ENCODE data around the gene TNFRSF4. TPM values are rescaled to one million over a fixed set of nuclear protein-coding genes. Genes with fewer than 3 reads are reported as not detected.

Gene TNFRSF4
- total RNA-seq, 1 donor from 2014 or later = 441 TPM

GRCh38 chr1:1226566-1227362 is 12.8 kb upstream of the TNFRSF4 start:
- no peak overlapping the region for H3K27ac Mint-ChIP-seq
- H3K27me3 Mint-ChIP-seq (ENCODE audit: low read depth) = no peaks in the 10 kb centered on the region
- H3K4me3 Mint-ChIP-seq (ENCODE audit: low read depth) = no peak overlapping the region
- peaks cover 65% of the 10 kb centered on the region for H3K36me3 Mint-ChIP-seq (ENCODE audit: low read depth)
- no peak for DNase-seq (ENCODE audit: low spot score)
- no peaks in the 10 kb centered on the region for H3K9me3 Mint-ChIP-seq
- intact Hi-C loops (cut with micrococcal nuclease) = no loop called here
- peaks cover 18% of the 10 kb centered on the region for H3K4me1 Mint-ChIP-seq (ENCODE audit: low read depth)

- Mint-ChIP-seq H3K4me3 (ENCODE audit: low read depth) (no peak overlapping the region), H3K27me3 (ENCODE audit: low read depth) (no peaks in the 10 kb centered on the region), H3K4me1 (ENCODE audit: low read depth) (peaks cover 18% of the 10 kb centered on the region), H3K9me3 (no peaks in the 10 kb centered on the region), H3K36me3 (ENCODE audit: low read depth) (peaks cover 69% of the 10 kb centered on the region), H3K27ac (no peak overlapping the region)
- DNase-seq (ENCODE audit: low spot score) = no peak
- intact Hi-C loops (cut with micrococcal nuclease) = no loop called here
Measured at GRCh38 chr1:1225913-1226312, 12.0 kb upstream of the TNFRSF4 start.

- H3K27me3 Mint-ChIP-seq (ENCODE audit: low read depth) = no peaks in the 10 kb centered on the region
- peaks cover 14% of the 10 kb centered on the region for H3K4me1 Mint-ChIP-seq (ENCODE audit: low read depth)
- no peak overlapping the region for H3K27ac Mint-ChIP-seq
- no peaks in the 10 kb centered on the region for H3K9me3 Mint-ChIP-seq
- H3K4me3 Mint-ChIP-seq (ENCODE audit: low read depth) = no peak overlapping the region
- peaks cover 70% of the 10 kb centered on the region for H3K36me3 Mint-ChIP-seq (ENCODE audit: low read depth)
- intact Hi-C loops (cut with micrococcal nuclease) = no loop called here
- DNase-seq (ENCODE audit: low spot score) = no peak
Measured at GRCh38 chr1:1225238-1225845, 11.4 kb upstream of the TNFRSF4 start.

- Mint-ChIP-seq H3K27ac (no peak overlapping the region), H3K27me3 (ENCODE audit: low read depth) (no peaks in the 10 kb centered on the region), H3K36me3 (ENCODE audit: low read depth) (peaks cover 68% of the 10 kb centered on the region), H3K4me3 (ENCODE audit: low read depth) (no peak overlapping the region), H3K4me1 (ENCODE audit: low read depth) (peaks cover 10% of the 10 kb centered on the region), H3K9me3 (no peaks in the 10 kb centered on the region)
- intact Hi-C loops (cut with micrococcal nuclease) = no loop called here
- DNase-seq (ENCODE audit: low spot score) = no peak
Measured at GRCh38 chr1:1223891-1224290, 9.9 kb upstream of the TNFRSF4 start.

- Mint-ChIP-seq H3K4me3 (ENCODE audit: low read depth) (no peak overlapping the region), H3K27ac (no peak overlapping the region), H3K36me3 (ENCODE audit: low read depth) (peaks cover 68% of the 10 kb centered on the region), H3K27me3 (ENCODE audit: low read depth) (no peaks in the 10 kb centered on the region), H3K9me3 (no peaks in the 10 kb centered on the region), H3K4me1 (ENCODE audit: low read depth) (peaks cover 11% of the 10 kb centered on the region)
- intact Hi-C loops (cut with micrococcal nuclease) = no loop called here
- DNase-seq (ENCODE audit: low spot score) = no peak
Measured at GRCh38 chr1:1223321-1223720, 9.4 kb upstream of the TNFRSF4 start.

GRCh38 chr1:1222575-1223225 is 8.7 kb upstream of the TNFRSF4 start:
- Mint-ChIP-seq H3K9me3 (no peaks in the 10 kb centered on the region), H3K36me3 (ENCODE audit: low read depth) (peaks cover 74% of the 10 kb centered on the region), H3K27me3 (ENCODE audit: low read depth) (no peaks in the 10 kb centered on the region), H3K4me3 (ENCODE audit: low read depth) (no peak overlapping the region), H3K27ac (no peak overlapping the region), H3K4me1 (ENCODE audit: low read depth) (peaks cover 17% of the 10 kb centered on the region)
- no peak for DNase-seq (ENCODE audit: low spot score)
- intact Hi-C loops (cut with micrococcal nuclease) = no loop called here

- H3K36me3 Mint-ChIP-seq (ENCODE audit: low read depth) = peaks cover 75% of the 10 kb centered on the region
- H3K4me1 Mint-ChIP-seq (ENCODE audit: low read depth) = peaks cover 20% of the 10 kb centered on the region
- H3K9me3 Mint-ChIP-seq = no peaks in the 10 kb centered on the region
- intact Hi-C loops (cut with micrococcal nuclease) = no loop called here
- no peaks in the 10 kb centered on the region for H3K27me3 Mint-ChIP-seq (ENCODE audit: low read depth)
- no peak for DNase-seq (ENCODE audit: low spot score)
- H3K4me3 Mint-ChIP-seq (ENCODE audit: low read depth) = no peak overlapping the region
- H3K27ac Mint-ChIP-seq = no peak overlapping the region
Measured at GRCh38 chr1:1221887-1222574, 8.1 kb upstream of the TNFRSF4 start.

- Mint-ChIP-seq H3K4me1 (ENCODE audit: low read depth) (peaks cover 23% of the 10 kb centered on the region), H3K36me3 (ENCODE audit: low read depth) (peaks cover 74% of the 10 kb centered on the region), H3K4me3 (ENCODE audit: low read depth) (no peak overlapping the region), H3K27me3 (ENCODE audit: low read depth) (no peaks in the 10 kb centered on the region), H3K9me3 (no peaks in the 10 kb centered on the region), H3K27ac (peak overlapping the region; percentile 76)
- DNase-seq (ENCODE audit: low spot score) = no peak
- intact Hi-C loops (cut with micrococcal nuclease) = no loop called here
Measured at GRCh38 chr1:1220197-1220596, 6.2 kb upstream of the TNFRSF4 start.

GRCh38 chr1:1219341-1219740 is 5.4 kb upstream of the TNFRSF4 start:
- intact Hi-C loops (cut with micrococcal nuclease) = no loop called here
- Mint-ChIP-seq H3K4me3 (ENCODE audit: low read depth) (no peak overlapping the region), H3K36me3 (ENCODE audit: low read depth) (peaks cover 74% of the 10 kb centered on the region), H3K27ac (peak overlapping the region; percentile 76), H3K27me3 (ENCODE audit: low read depth) (no peaks in the 10 kb centered on the region), H3K4me1 (ENCODE audit: low read depth) (peaks cover 29% of the 10 kb centered on the region), H3K9me3 (no peaks in the 10 kb centered on the region)
- DNase-seq (ENCODE audit: low spot score) = no peak

- H3K27me3 Mint-ChIP-seq (ENCODE audit: low read depth) = no peaks in the 10 kb centered on the region
Measured at GRCh38 chr1:1218524-1219200, 4.7 kb upstream of the TNFRSF4 start.

GRCh38 chr1:1217621-1218523 is 3.9 kb upstream of the TNFRSF4 start:
- intact Hi-C loops (cut with micrococcal nuclease) = no loop called here

More at GRCh38 chr1:1218524-1219200, 4.7 kb upstream of the TNFRSF4 start:
- H3K27ac Mint-ChIP-seq = peak overlapping the region; percentile 57
- intact Hi-C loops (cut with micrococcal nuclease) = no loop called here
- H3K36me3 Mint-ChIP-seq (ENCODE audit: low read depth) = peaks cover 74% of the 10 kb centered on the region
- H3K4me1 Mint-ChIP-seq (ENCODE audit: low read depth) = peaks cover 32% of the 10 kb centered on the region
- H3K4me3 Mint-ChIP-seq (ENCODE audit: low read depth) = no peak overlapping the region
- no peaks in the 10 kb centered on the region for H3K9me3 Mint-ChIP-seq
- no peak for DNase-seq (ENCODE audit: low spot score)

More at GRCh38 chr1:1217621-1218523, 3.9 kb upstream of the TNFRSF4 start:
- Mint-ChIP-seq H3K27ac (peak overlapping the region; percentile 73), H3K27me3 (ENCODE audit: low read depth) (no peaks in the 10 kb centered on the region), H3K4me3 (ENCODE audit: low read depth) (peak overlapping the region; percentile 5), H3K4me1 (ENCODE audit: low read depth) (peaks cover 32% of the 10 kb centered on the region), H3K36me3 (ENCODE audit: low read depth) (peaks cover 68% of the 10 kb centered on the region), H3K9me3 (no peaks in the 10 kb centered on the region)
- DNase-seq (ENCODE audit: low spot score) = no peak

All from activated T-helper 2 cell treated with anti-CD3 and anti-CD28 coated beads, Interferon-gamma antibody, Interleukin-2, Interleukin-4, amounts not matched to agents 10 μg/mL and 5 μg/mL and 100 μg/mL, durations not matched to agents 14 hours and 24 hours and 36 hours (primary cell).